Endodermal cell (in vitro differentiated cells): Measurements from ENCODE around the gene DOCK10. TPM values are rescaled to one million over a fixed set of nuclear protein-coding genes. Genes with fewer than 3 reads are reported as not detected.
"Not testable (repeated sequence)": the region's sequence is repeated elsewhere in the genome, so short reads cannot be mapped to it uniquely, and the experiment has no call there.

Experiments
- DNase-seq: peaks from one replicate; pipeline ENCODE4 v3.0.0-alpha.2; 2017
- H3K27ac ChIP-seq: 2 replicates; pipeline ENCODE4 v1.5.1; 2013; ENCODE audit warnings: mild to moderate bottlenecking, low read depth, low read length, moderate library complexity
- H3K27me3 ChIP-seq: 2 replicates; pipeline ENCODE4 v1.6.1; 2013; ENCODE audit warnings: mild to moderate bottlenecking, low read length, moderate library complexity; ENCODE audit not compliant: insufficient read depth, control insufficient read depth, poor library complexity, severe bottlenecking
- H3K36me3 ChIP-seq: 2 replicates; pipeline ENCODE4 v1.7.0; 2013; ENCODE audit warnings: mild to moderate bottlenecking, low read length, moderate library complexity; ENCODE audit not compliant: control insufficient read depth, insufficient read depth
- H3K4me1 ChIP-seq: one replicate; pipeline ENCODE4 v1.7.0; 2013; ENCODE audit warnings: low read length; ENCODE audit not compliant: control insufficient read depth, insufficient read depth
- H3K4me3 ChIP-seq: 2 replicates; pipeline ENCODE4 v1.5.1; 2013; ENCODE audit warnings: mild to moderate bottlenecking, low read length, moderate library complexity
- H3K9ac ChIP-seq: 2 replicates; pipeline ENCODE4 v1.6.1; 2013; ENCODE audit warnings: mild to moderate bottlenecking, low read length, moderate library complexity; ENCODE audit not compliant: poor library complexity, severe bottlenecking; ENCODE audit errors: extremely low read depth
- H3K9me3 ChIP-seq: 2 replicates; pipeline ENCODE4 v1.6.1; 2013; ENCODE audit warnings: mild to moderate bottlenecking, low read length, moderate library complexity; ENCODE audit not compliant: control insufficient read depth
- H3K27ac Mint-ChIP-seq: 2 replicates; pipeline ENCODE4 v1.8.0; 2020; ENCODE audit warnings: mixed read lengths
- H3K27me3 Mint-ChIP-seq: 2 replicates; pipeline ENCODE4 v1.8.0; 2021; ENCODE audit warnings: mild to moderate bottlenecking, mixed read lengths; ENCODE audit not compliant: insufficient read depth
- H3K36me3 Mint-ChIP-seq: 2 replicates; pipeline ENCODE4 v1.8.0; 2020; ENCODE audit warnings: low read depth, mixed read lengths
- H3K4me1 Mint-ChIP-seq: 2 replicates; pipeline ENCODE4 v1.8.0; 2020; ENCODE audit warnings: mixed read lengths
- H3K4me3 Mint-ChIP-seq: 2 replicates; pipeline ENCODE4 v1.8.0; 2020; ENCODE audit warnings: mild to moderate bottlenecking, moderate library complexity, mixed read lengths
- H3K9me3 Mint-ChIP-seq: 2 replicates; pipeline ENCODE4 v1.8.0; 2020; ENCODE audit warnings: mild to moderate bottlenecking, mixed read lengths
- WGBS, 2 experiments: methylation state at CpG; one replicate each; pipeline versions ENCODE4 v1.1.5 to v1.1.7; 2013; ENCODE audit warnings: missing lambda C conversion rate in 2 of 2, mixed read lengths in 1 of 2; ENCODE audit not compliant: insufficient coverage in 1 of 2, insufficient read length in 1 of 2; 5-methylcytosine and 5-hydroxymethylcytosine counted together
- total RNA-seq, 2 donors: library from RNA; stranded (reverse); fragmentation: NEBNext Ultra II Directional in 1 of 2; extraction: Animal tissue kit (Norgen Biotek cat#: 25700) in 1 of 2; gene quantifications; 2 replicates in 1 of 2; 3 replicates in 1 of 2; pipeline ENCODE4 v1.2.1, GENCODE V29; 2021
- TF ChIP-seq, protein P1 (sequence below): fragments of 200-600 bp; sonication (generic); conservative IDR thresholded peaks from 2 replicates; pipeline ENCODE4 v1.5.0; 2021; ENCODE audit warnings: antibody characterized with exemption, mild to moderate bottlenecking

Gene DOCK10
- total RNA-seq, 2 donors from 2014 or later: 0.44 to 1.4 TPM

DNA sequence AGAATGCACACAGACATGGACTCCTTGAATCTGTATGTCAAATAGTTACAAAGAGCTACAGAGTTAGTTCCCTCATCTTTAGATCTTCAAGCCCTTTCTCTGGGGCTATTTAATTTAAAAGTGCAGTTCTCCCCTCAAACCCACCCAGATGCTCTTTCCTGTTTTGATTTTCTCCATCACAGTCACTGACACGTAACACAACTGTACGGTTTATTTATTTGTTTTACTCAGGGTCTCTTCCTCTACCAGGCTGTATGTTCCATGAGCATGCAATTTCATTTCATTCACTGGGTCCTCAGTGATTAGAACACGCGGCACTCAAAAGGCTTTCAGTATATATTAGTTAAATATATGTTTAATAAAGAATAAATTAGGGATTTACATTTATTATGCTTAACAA, 94.7 kb downstream of the DOCK10 start:
- Histone ChIP-seq H3K4me1 (no peaks in the 10 kb centered on the region), H3K27ac (no peak overlapping the region), H3K27me3 (no peaks in the 10 kb centered on the region), H3K9me3 (no peaks in the 10 kb centered on the region), H3K9ac (no peak overlapping the region), H3K36me3 (no peaks in the 10 kb centered on the region), H3K4me3 (no peak overlapping the region)
- Mint-ChIP-seq H3K27me3 (no peaks in the 10 kb centered on the region), H3K4me3 (no peak overlapping the region), H3K9me3 (no peaks in the 10 kb centered on the region), H3K36me3 (no peaks in the 10 kb centered on the region), H3K27ac (no peak overlapping the region), H3K4me1 (no peaks in the 10 kb centered on the region)
- no peak for DNase-seq
- WGBS, 2 experiments: 88 to 97% methylated on average over 2 to 4 of the region's 4 CpGs
- TF ChIP-seq, protein P1, sequence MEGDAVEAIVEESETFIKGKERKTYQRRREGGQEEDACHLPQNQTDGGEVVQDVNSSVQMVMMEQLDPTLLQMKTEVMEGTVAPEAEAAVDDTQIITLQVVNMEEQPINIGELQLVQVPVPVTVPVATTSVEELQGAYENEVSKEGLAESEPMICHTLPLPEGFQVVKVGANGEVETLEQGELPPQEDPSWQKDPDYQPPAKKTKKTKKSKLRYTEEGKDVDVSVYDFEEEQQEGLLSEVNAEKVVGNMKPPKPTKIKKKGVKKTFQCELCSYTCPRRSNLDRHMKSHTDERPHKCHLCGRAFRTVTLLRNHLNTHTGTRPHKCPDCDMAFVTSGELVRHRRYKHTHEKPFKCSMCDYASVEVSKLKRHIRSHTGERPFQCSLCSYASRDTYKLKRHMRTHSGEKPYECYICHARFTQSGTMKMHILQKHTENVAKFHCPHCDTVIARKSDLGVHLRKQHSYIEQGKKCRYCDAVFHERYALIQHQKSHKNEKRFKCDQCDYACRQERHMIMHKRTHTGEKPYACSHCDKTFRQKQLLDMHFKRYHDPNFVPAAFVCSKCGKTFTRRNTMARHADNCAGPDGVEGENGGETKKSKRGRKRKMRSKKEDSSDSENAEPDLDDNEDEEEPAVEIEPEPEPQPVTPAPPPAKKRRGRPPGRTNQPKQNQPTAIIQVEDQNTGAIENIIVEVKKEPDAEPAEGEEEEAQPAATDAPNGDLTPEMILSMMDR: no peak

DNA sequence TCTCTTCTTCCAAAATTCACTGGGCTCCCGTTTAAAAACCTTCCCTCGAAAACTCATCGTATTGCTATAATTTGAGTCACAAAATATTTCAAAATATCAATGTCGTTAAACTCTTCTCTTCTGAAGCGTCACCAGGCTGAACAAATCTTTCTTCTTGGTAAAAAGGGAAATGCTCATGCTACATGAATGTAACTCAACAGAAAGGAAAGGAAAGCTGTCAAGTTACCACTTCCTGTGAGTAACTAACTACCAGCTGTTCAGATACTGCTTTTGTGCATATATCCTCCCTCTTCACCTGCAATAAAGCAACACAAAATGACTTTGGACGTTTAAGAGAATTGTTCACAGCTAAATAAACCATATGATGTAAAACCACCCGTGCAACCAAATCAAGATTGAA, 95.4 kb downstream of the DOCK10 start:
- 83 to 90% methylated on average over 7 of the region's 7 CpGs for WGBS, 2 experiments
- H3K9ac ChIP-seq: no peak overlapping the region
- H3K9me3 Mint-ChIP-seq: no peaks in the 10 kb centered on the region

DNA sequence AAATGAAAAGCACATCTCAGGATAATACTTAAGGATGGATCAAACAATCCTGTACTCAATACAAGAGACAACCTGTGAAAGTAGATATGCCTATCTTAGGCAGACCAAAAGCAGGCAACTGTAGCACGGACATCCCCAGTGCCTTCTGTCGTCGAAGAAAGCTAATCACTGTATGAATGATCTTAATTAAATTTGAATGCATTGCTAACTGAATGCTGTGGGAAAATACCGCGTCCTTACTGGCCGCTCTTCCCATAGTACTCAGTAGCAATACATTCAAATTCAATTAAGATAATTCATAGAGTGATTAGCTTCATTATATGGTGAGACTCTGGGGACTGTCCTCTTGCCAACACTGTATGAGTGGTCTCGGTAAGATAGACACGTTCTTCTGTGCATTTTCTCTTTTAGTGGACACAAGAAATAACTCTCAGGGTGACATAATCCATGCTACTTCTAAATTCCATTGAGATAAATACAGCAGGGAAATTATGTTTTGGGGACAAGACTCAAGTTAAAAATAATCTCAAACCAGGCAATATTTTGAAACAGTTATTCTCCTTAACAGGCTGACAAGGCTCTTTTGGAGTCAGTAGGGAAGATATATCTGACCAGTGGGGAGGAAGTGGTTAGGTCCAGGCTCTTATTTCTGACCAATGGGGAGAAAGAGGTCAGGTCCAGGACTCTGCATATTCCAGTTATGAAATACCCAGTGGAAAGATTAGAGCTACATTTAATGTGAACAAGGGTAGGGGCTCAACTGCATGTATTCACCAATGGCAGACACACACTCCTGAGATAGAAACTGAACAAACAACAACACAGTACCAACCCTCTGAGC, 97.3 kb downstream of the DOCK10 start:
- H3K27me3 ChIP-seq: no peaks in the 10 kb centered on the region
- H3K9me3 Mint-ChIP-seq: no peaks in the 10 kb centered on the region
- H3K27ac ChIP-seq: no peak overlapping the region
- no peak overlapping the region for H3K4me3 ChIP-seq
- DNase-seq: no peak
- H3K36me3 ChIP-seq: no peaks in the 10 kb centered on the region
- no peaks in the 10 kb centered on the region for H3K4me1 ChIP-seq
- peaks cover 5% of the 10 kb centered on the region for H3K27me3 Mint-ChIP-seq
- no peaks in the 10 kb centered on the region for H3K9me3 ChIP-seq
- 77 to 83% methylated on average over 2 to 5 of the region's 8 CpGs for WGBS, 2 experiments
- no peak overlapping the region for H3K4me3 Mint-ChIP-seq
- H3K36me3 Mint-ChIP-seq: no peaks in the 10 kb centered on the region
- H3K9ac ChIP-seq: no peak overlapping the region
- no peak overlapping the region for H3K27ac Mint-ChIP-seq
- TF ChIP-seq, protein P1: no peak
- peaks cover 6% of the 10 kb centered on the region for H3K4me1 Mint-ChIP-seq

More for the DNA sequence above, 95.4 kb downstream of the DOCK10 start:
- peaks cover 5% of the 10 kb centered on the region for H3K4me1 Mint-ChIP-seq
- TF ChIP-seq, protein P1: no peak
- H3K36me3 Mint-ChIP-seq: no peaks in the 10 kb centered on the region
- Histone ChIP-seq H3K27me3 (no peaks in the 10 kb centered on the region), H3K4me1 (no peaks in the 10 kb centered on the region), H3K4me3 (no peak overlapping the region), H3K27ac (no peak overlapping the region), H3K9me3 (no peaks in the 10 kb centered on the region), H3K36me3 (no peaks in the 10 kb centered on the region)
- H3K4me3 Mint-ChIP-seq: no peak overlapping the region
- DNase-seq: no peak
- no peak overlapping the region for H3K27ac Mint-ChIP-seq
- no peaks in the 10 kb centered on the region for H3K27me3 Mint-ChIP-seq

DNA sequence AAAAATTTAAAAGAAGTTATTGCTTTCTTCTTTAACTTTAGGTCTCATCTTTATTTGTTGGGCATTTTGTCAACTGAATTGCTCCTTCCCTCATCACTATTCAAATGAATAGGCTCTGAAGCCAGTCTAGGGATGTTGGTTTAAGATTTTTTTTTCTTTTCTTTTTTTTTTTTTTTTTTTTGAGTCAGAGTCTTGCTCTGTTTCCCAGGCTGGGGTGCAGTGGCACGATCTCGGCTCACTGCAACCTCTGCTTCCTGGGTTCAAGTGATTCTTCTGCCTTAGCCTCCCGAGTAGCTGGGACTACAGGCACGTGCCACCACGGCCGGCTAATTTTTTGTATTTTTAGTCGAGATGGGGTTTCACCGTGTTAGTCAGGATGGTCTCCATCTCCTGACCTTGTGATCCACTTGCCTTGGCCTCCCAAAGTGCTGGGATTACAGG, 98.6 kb downstream of the DOCK10 start:
- not testable (repeated sequence) for DNase-seq, H3K27me3 ChIP-seq, H3K9ac ChIP-seq, H3K27ac Mint-ChIP-seq, H3K36me3 ChIP-seq, H3K4me1 Mint-ChIP-seq, H3K4me1 ChIP-seq, H3K9me3 ChIP-seq, H3K36me3 Mint-ChIP-seq, H3K4me3 Mint-ChIP-seq, H3K4me3 ChIP-seq, H3K27ac ChIP-seq, H3K27me3 Mint-ChIP-seq, H3K9me3 Mint-ChIP-seq
- WGBS, 2 experiments: 70 to 92% methylated on average over 2 to 8 of the region's 8 CpGs
